ENCODE data around the gene CAPZB. TPM values are rescaled to one million over a fixed set of nuclear protein-coding genes. Genes with fewer than 3 reads are reported as not detected.

The CAPZB gene
- total RNA-seq, 1 experiment from 2014 or later: 348 TPM

GRCh38 chr1:19344372-19344810, 140.9 kb downstream of the CAPZB start:
- H2BK15ac ChIP-seq (ENCODE audit: low read depth, low read length): no peak overlapping the region

More at GRCh38 chr1:19344372-19344810, 140.9 kb downstream of the CAPZB start:
- H3K4me2 ChIP-seq (ENCODE audit: insufficient read depth, insufficient read length, low read length): no peak overlapping the region
- Mint-ChIP-seq H3K4me1 (peaks cover 6 to 16% of the 10 kb centered on the region in 2 experiments), H3K36me3 (ENCODE audit: insufficient read depth in 1 of 3, low read depth in 3 of 3) (peaks cover 13 to 56% (median 29%) of the 10 kb centered on the region in 3 experiments; a peak in 6 of 7 replicates), H3K4me3 (no peak overlapping the region), H3K27ac (peak overlapping the region in 1 of 3 experiments; percentile 66; a peak in 2 of 7 replicates), H3K27me3 (ENCODE audit: low read depth) (no peaks in the 10 kb centered on the region; the same call in 1 of the 2 replicates), H3K9me3 (no peaks in the 10 kb centered on the region)
- H3K79me1 ChIP-seq (ENCODE audit: insufficient read depth, low read depth, low read length, poor library complexity, severe bottlenecking): no peaks in the 10 kb centered on the region
- no peak overlapping the region for H3K9ac ChIP-seq (ENCODE audit: extremely low read depth, insufficient read length, low read length)
- no peak overlapping the region for H4K8ac ChIP-seq (replicated peaks; ENCODE audit: insufficient read length, low read depth, low read length)
- no peaks in the 10 kb centered on the region for H3K23me2 ChIP-seq (ENCODE audit: insufficient read length, low read depth, low read length, poor library complexity, severe bottlenecking)
- H3K79me2 ChIP-seq (ENCODE audit: insufficient read depth, low read length): no peaks in the 10 kb centered on the region
- H3K4ac ChIP-seq (ENCODE audit: low read depth, low read length): no peak overlapping the region
- H2BK120ac ChIP-seq (ENCODE audit: low read depth, low read length, poor library complexity, severe bottlenecking): no peak overlapping the region
- DNase-seq: peak; percentile 81
- no peak overlapping the region for H4K91ac ChIP-seq (ENCODE audit: insufficient read length, low read depth, low read length)
- no peak overlapping the region for H3T11ph ChIP-seq (ENCODE audit: low read length)
- no peaks in the 10 kb centered on the region for H3K27me3 ChIP-seq (ENCODE audit: insufficient read depth, low read length)
- no peak overlapping the region for H2AFZ ChIP-seq (ENCODE audit: low read length)
- H3K18ac ChIP-seq (ENCODE audit: insufficient read length, low read depth, low read length): no peak overlapping the region
- H2BK12ac ChIP-seq (ENCODE audit: insufficient read length, low read depth, low read length): no peak overlapping the region
- H3K14ac ChIP-seq (ENCODE audit: insufficient read depth, low read length): no peak overlapping the region
- H2BK20ac ChIP-seq (ENCODE audit: low read depth, low read length, poor library complexity, severe bottlenecking): no peak overlapping the region
- no peaks in the 10 kb centered on the region for H3K9me3 ChIP-seq (ENCODE audit: control insufficient read depth, low read depth, low read length)
- H2BK5ac ChIP-seq (ENCODE audit: insufficient read length, low read length): no peak overlapping the region
- H3K23ac ChIP-seq (ENCODE audit: insufficient read length, low read depth, low read length): no peak overlapping the region
- no peak overlapping the region for H2AK5ac ChIP-seq (ENCODE audit: insufficient read length, low read length)
- H3K56ac ChIP-seq (ENCODE audit: insufficient read length, low read depth, low read length): no peak overlapping the region
- no peak overlapping the region for H4K5ac ChIP-seq (ENCODE audit: insufficient read length, low read depth, low read length)
- peak; percentile 89 for TF ChIP-seq CTCF (conservative IDR thresholded peaks at IDR 0.05)
- peaks cover 2% of the 10 kb centered on the region; the same call in 1 of the 2 replicates for H3K4me1 ChIP-seq (ENCODE audit: insufficient read depth, low read length)
- no CpG with 5 or more reads among the region's 12 CpGs for WGBS (ENCODE audit: extremely low coverage, insufficient read length, low lambda C conversion rate)
- no peak overlapping the region for H3K27ac ChIP-seq (ENCODE audit: insufficient read length, low read depth, low read length)
- H4K20me1 ChIP-seq (ENCODE audit: control insufficient read depth, insufficient read depth, insufficient read length): no peaks in the 10 kb centered on the region

Data from H9 (cell line).